ENCODE measurements around the gene RPS5. TPM values are rescaled to one million over a fixed set of nuclear protein-coding genes. Genes with fewer than 3 reads are reported as not detected.

Gene RPS5
- 1,918 to 2,176 TPM (median 2,046 TPM) in 5 replicates for total RNA-seq (2022; extraction: Qiagen RNA extraction)

GRCh38 chr19:58386576-58387337 is at the start of gene RPS5:
Gene RPS5 (plus strand): TSS chr19:58387269. CDS start chr19:58388138, 869 bp downstream.

DNA sequence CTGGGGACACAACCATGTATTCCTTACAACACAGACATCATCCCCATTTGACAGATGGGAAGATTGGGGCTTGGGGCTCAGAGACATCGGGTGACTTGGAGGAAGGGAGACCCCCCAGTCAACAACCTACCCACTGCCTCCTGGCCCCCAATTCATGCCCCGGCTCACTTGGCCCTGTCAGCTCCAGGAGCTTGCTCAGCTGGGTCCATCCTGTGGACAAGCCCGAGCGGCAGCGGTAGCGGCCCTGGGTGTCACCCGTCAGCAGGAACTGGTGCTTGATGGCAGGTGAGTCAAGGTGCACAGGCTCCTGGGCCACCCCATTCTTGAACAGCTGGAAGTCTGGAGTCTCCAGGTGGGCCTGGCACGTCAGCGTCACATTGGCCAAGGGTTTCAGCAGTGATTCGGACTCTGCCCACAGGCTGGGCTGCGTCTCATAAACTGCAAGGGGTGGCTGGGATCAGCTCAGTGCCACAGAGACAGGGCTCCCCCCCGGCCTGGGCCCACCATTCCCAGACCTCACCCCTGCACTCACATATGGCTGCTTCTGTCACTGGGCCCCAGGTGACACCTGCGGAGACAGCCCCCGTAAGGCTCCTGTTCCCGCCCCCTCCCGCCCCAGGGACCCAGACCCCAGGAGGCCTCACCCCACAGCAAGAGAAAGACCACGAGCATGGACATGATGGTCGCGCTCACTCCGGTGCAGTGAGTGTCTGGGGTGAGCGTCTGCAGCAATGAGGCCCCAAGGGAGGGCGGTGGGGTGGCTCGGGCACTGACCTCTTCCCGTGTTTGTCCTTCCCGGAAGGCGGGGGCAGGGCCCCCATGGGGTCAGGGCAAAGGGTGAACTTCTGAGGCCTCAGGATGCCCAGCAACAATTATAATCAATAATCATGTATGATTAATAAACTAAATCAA is 34.1 kb upstream of the RPS5 start, which contains the start of gene A1BG:
TSS of gene A1BG (minus strand) at position 733 of the 912 bp plus-strand sequence. CDS start at position 678, 55 bp downstream.

DNA sequence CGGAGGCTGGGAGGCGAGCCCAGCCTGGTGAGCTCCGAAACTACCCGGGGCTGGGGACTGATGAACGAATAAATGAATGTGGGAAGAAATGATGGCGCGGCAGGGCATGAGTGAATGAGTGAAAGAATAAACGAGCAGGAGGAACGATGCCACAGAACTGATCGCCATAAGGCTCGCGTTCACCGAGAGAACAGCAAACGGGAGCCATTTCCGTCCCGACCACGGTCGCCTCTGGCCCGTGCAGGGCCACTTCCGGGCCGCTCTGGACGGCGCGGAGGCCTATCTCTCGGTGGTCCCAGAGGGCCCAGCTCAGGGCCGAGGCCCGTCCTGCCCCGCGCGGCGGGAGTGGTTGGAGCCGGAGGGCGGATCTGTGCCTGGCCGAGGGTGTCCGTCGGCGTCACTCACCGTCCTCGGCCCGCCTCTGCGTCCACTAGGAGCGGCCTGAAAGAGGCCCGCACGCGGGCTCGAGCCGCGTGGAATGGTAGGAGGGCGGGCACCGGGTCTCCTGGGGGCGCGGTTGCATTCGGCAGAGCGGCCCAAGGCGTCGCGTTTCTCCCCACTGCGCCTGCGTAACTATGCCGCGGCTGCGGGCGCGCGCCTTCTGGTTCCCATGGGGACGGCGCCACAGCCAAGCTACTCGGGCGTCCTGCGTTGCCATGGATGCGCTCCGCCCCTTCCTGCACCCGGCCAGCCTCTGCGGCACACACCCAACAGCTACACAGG is 24.6 kb upstream of the RPS5 start, which contains the start of gene ZNF497:
TSS of gene ZNF497 (minus strand) at position 480 of the 723 bp plus-strand sequence. CDS start 5,116 bp downstream, outside the sequence.

GRCh38 chr19:58380662-58381459 is 6.2 kb upstream of the RPS5 start, which contains the start of gene ZNF837:
Gene ZNF837 (minus strand): TSS chr19:58381030. CDS start chr19:58369332, 11,698 bp downstream.

DNA sequence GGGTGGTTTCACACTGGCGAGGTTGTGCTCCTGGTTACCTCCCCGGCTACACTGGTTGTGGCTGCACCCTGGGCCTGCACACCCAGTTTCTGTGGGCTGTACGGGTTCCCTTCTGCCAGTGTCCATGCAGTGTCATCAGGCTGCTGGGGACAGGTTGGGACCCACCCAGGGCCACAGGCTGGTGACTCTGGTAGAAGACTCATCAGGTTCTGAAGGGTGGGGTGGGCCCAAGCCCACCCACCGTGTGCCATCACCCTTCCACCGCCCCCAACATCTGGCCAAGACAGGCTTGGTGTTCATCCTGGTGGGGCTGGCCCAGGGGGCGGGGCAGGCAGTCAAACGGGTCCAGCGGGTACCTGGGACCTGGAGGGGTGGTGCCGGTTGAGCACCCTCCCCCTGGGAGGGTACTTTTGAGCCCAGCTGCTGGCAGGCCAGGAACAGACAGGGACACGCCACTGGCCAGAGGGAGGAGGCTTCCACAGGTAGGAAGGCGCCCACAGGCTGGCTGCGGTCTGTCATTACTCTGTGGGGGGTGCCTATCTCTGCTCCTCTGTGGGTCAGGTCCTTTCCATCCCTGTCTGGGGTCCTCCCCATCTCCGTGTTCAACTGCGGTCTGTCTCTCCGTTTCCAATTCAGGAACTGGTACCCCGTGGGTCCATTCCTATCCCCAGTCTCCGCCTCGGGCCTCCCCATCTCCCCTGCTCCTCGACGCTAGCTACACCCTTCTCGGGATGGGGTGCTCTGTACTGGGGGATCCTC is 8.3 kb downstream of the RPS5 start, which contains the start of gene RNF225:
TSS of gene RNF225 (plus strand) at position 437 of the 759 bp plus-strand sequence. CDS start 434 bp downstream, outside the sequence.

DNA sequence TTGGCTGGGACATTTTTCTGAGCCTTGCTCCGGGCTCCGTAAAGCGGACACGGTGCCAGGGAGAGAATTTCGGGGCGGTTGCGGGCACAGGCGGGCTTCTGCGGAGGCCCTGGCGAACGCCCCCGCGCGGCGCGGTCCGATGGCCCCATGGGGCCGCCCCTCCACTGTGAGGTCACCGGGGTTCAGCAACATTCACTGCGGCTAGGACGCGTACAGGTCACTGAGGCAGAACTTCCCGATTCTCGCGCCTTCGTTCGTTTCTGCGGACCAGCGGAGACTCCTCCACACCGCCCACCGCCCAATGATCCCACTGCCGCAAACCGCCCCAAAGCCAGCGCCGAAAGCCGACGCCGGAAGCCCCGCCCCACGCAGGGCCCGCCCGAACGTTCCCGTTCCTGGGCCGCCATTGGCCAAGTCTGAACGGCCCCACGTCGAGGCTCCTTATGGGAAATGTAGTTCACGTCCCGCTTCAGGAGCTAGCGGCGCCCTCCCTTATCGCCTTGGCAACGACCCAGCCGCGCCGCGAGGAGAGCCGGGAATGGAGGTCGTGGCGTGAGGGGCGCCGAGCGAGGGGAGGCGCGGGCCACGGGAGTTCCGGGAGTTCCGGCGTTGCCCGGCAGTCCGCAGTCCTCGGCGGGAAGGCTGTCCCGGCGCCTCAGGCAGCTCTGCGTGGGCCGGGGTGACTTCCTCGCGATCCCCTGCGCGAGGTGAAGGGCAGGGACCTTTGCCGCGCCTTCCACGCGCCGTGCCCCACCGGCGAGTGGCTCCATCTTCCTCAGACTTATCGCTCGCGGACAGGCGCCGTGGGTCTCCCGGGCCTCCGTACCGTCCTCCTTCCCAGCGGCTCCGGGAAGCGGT is 21.3 kb downstream of the RPS5 start, which contains the start of gene ZNF584:
TSS of gene ZNF584 (plus strand) at position 498 of the 858 bp plus-strand sequence. CDS start 499 bp downstream, outside the sequence.

DNA sequence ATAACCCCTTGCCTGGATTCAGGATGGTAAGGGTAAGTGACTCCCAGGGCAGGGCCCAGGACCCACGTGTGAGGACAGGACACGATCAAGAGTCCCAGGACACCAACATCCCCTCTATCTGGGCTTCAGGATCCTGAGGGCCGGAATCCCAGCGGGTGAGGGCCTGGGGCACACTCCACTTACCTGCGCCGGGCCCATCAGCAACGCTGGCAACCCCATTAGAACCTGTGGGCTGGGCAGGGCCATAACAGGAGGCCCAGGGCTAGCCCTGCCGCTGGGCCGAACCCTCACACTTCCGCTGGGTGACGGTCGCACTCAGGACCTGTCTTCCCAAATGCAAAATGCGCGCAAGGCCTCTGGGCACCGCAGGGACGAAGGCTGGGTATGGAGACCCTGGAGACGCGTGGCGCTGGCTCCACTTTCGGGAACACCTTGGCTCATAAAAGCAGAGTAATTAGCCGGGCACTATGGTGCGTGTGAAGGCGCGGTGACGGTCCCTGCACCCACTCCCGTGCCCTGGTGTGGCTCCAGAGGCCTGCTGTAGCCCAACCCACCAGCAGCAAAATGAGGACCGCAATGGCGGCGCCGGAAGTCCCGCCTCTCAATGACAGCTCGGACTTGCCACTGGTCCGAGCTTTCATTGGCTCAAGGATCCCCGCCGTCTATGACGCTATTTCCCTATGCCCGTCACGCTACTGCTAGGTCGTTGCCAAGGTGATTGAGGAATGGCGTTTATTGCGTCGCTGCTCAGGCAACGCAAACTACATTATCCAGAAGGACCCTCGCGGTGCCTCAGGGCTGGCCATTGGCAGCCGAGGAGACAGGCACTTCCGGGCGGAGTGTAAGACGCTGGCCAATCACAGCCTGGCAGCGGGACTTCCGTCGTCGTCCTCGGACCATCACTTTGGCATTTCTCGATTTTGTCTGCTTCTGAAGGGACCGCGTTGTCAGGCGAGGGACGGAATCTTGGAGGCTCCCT is 52.8 kb downstream of the RPS5 start, which contains the start of gene ZNF132:
TSS of gene ZNF132 (minus strand) at position 578 of the 979 bp plus-strand sequence. CDS start at position 246, 332 bp downstream.

Other genes with a start within 250 kb of the RPS5 start
- 2.7 to 3.5 TPM (median 3.2 TPM) in 5 replicates for gene ZNF329, start 236.5 kb upstream of the RPS5 start, total RNA-seq (2022; extraction: Qiagen RNA extraction)
- gene ZNF274, start 204.2 kb upstream of the RPS5 start, total RNA-seq (2022; extraction: Qiagen RNA extraction) = 12.1 to 13.7 TPM (median 13.0 TPM) in 5 replicates
- gene ZNF544, start 158.4 kb upstream of the RPS5 start, total RNA-seq (2022; extraction: Qiagen RNA extraction) = 11.2 to 18.7 TPM (median 17.9 TPM) in 5 replicates
- gene ZNF8, start 108.3 kb upstream of the RPS5 start, total RNA-seq (2022; extraction: Qiagen RNA extraction) = 1.2 to 1.5 TPM (median 1.3 TPM) in 5 replicates
- 89.6 to 105 TPM (median 92.7 TPM) in 5 replicates for gene ERVK3-1, start 81.9 kb upstream of the RPS5 start, total RNA-seq (2022; extraction: Qiagen RNA extraction)
- 2.5 to 3.2 TPM (median 2.9 TPM) in 5 replicates for gene ZSCAN22, start 60.3 kb upstream of the RPS5 start, total RNA-seq (2022; extraction: Qiagen RNA extraction)
- 8.6 to 11.0 TPM (median 10.2 TPM) in 5 replicates for gene A1BG, start 33.8 kb upstream of the RPS5 start, total RNA-seq (2022; extraction: Qiagen RNA extraction)
- gene ZNF497, start 24.5 kb upstream of the RPS5 start, total RNA-seq (2022; extraction: Qiagen RNA extraction) = 0.74 to 1.6 TPM (median 1.1 TPM) in 5 replicates
- gene ZNF837, start 6.2 kb upstream of the RPS5 start, total RNA-seq (2022; extraction: Qiagen RNA extraction) = 0.86 to 1.5 TPM (median 1.2 TPM) in 5 replicates
- gene RNF225, start 8.4 kb downstream of the RPS5 start, total RNA-seq (2022; extraction: Qiagen RNA extraction) = 0.11 to 0.19 TPM (median 0.17 TPM) in 3 of 5 replicates, not detected in the others
- 17.0 to 19.0 TPM (median 18.4 TPM) in 5 replicates for gene ZNF584, start 21.4 kb downstream of the RPS5 start, total RNA-seq (2022; extraction: Qiagen RNA extraction)
- gene ZNF132, start 52.9 kb downstream of the RPS5 start, total RNA-seq (2022; extraction: Qiagen RNA extraction) = 0.08 to 0.14 TPM (median 0.09 TPM) in 5 replicates
- gene ZNF324B, start 64.4 kb downstream of the RPS5 start, total RNA-seq (2022; extraction: Qiagen RNA extraction) = 5.5 to 7.9 TPM (median 7.5 TPM) in 5 replicates
- 8.1 to 10.5 TPM (median 10.2 TPM) in 5 replicates for gene ZNF324, start 79.8 kb downstream of the RPS5 start, total RNA-seq (2022; extraction: Qiagen RNA extraction)
- gene ZNF446, start 89.1 kb downstream of the RPS5 start, total RNA-seq (2022; extraction: Qiagen RNA extraction) = 9.8 to 12.3 TPM (median 11.4 TPM) in 5 replicates
- gene SLC27A5, start 124.7 kb downstream of the RPS5 start, total RNA-seq (2022; extraction: Qiagen RNA extraction) = 20.1 to 31.2 TPM (median 26.7 TPM) in 5 replicates
- gene ZBTB45, start 132.5 kb downstream of the RPS5 start, total RNA-seq (2022; extraction: Qiagen RNA extraction) = 11.1 to 22.6 TPM (median 21.3 TPM) in 5 replicates
- gene TRIM28, start 156.8 kb downstream of the RPS5 start, total RNA-seq (2022; extraction: Qiagen RNA extraction) = 620 to 956 TPM (median 843 TPM) in 5 replicates
- gene CHMP2A, start 167.8 kb downstream of the RPS5 start, total RNA-seq (2022; extraction: Qiagen RNA extraction) = 195 to 225 TPM (median 204 TPM) in 5 replicates
- 131 to 164 TPM (median 141 TPM) in 5 replicates for gene UBE2M, start 171.3 kb downstream of the RPS5 start, total RNA-seq (2022; extraction: Qiagen RNA extraction)
- 6.6 to 15.0 TPM (median 12.8 TPM) in 5 replicates for gene MZF1, start 186.1 kb downstream of the RPS5 start, total RNA-seq (2022; extraction: Qiagen RNA extraction)

Measured in A549 treated with dexamethasone at 1 μM for 4 hours (cell line).